Measurements from ENCODE around the gene PAX6. TPM values are rescaled to one million over a fixed set of nuclear protein-coding genes. Genes with fewer than 3 reads are reported as not detected.

The PAX6 gene
- total RNA-seq, 6 donors from 2014 or later: not detected

DNA sequence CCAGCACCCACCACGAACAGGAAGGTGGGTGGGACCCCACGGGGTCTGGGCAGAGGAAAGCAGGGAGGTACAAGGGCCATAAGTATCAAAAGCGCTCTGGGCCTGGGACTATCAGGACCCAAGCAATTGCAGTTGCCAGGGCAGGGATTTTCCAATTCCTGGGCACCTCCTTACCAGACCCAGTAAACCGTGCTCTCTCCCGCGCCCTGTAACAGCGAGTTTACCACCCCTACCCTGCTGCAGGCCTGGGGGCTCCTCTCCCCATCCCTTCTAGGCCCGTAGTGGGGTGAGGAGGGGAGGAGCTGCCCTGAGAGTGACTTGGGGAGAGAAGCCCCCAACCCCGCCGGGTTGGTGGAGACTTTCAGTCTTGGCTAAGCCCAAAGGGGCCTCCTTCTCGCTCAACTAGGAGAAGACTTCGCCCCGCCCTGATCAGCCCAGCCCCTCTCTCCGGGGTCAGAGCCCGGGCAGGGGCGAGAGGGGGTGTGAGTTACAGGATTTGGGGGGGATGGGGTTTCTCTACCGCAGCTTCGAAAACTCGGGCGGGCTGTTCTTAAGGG lies 5.4 kb downstream of the PAX6 start:
- Histone ChIP-seq H3K4me3 (no peak overlapping the region), H3K27me3 (peaks cover 0 to 99% (median 65%) of the 10 kb centered on the region in 4 donors), H3K36me3 (no peaks in the 10 kb centered on the region), H3K4me1 (peaks cover 20 to 37% (median 31%) of the 10 kb centered on the region in 4 donors), H3K27ac (no peak overlapping the region), H3K9me3 (peaks cover 0 to 5% (median 0%) of the 10 kb centered on the region in 4 donors)
- TF ChIP-seq, protein P1, sequence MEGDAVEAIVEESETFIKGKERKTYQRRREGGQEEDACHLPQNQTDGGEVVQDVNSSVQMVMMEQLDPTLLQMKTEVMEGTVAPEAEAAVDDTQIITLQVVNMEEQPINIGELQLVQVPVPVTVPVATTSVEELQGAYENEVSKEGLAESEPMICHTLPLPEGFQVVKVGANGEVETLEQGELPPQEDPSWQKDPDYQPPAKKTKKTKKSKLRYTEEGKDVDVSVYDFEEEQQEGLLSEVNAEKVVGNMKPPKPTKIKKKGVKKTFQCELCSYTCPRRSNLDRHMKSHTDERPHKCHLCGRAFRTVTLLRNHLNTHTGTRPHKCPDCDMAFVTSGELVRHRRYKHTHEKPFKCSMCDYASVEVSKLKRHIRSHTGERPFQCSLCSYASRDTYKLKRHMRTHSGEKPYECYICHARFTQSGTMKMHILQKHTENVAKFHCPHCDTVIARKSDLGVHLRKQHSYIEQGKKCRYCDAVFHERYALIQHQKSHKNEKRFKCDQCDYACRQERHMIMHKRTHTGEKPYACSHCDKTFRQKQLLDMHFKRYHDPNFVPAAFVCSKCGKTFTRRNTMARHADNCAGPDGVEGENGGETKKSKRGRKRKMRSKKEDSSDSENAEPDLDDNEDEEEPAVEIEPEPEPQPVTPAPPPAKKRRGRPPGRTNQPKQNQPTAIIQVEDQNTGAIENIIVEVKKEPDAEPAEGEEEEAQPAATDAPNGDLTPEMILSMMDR (IDR thresholded peaks at IDR 0.05): no peak
- TF ChIP-seq POLR2AphosphoS5 (IDR thresholded peaks at IDR 0.05) (no peak), EP300 (IDR thresholded peaks at IDR 0.05) (no peak), POLR2A (IDR thresholded peaks at IDR 0.05) (no peak)
- WGBS, 2 donors: 3 to 20% methylated on average over 1 to 20 of the region's 20 CpGs
- ATAC-seq (ENCODE audit: low FRiP score in 2 of 2): no peak
- no peak for DNase-seq

DNA sequence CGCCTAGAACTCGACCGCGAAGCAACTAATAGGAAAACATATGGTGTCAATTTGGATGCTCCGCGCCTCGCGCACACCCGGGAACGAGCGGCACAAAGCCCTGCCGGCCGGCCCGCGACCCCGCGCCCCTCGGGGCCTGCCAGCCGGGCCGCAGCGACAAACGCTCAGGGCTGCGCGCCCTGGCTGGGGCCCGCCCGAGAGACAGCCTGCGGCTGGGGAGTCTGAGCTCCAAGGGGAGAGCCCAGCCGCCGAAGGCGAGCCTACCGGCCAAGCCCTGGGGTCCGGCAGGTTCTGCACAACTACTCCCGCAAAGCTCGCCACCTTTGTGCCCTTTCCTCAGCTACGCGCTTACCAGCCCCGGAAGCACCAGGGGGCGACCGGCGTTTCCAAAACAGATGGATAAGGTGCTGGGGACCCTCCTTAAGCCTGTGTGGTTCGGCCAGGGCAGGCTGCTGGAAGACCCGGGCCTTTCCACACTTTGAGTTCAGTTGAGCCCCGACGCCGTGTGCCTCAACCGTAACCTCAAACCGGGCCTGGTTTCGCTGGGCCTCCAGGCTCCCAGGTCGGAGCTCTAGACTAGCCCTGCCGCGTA lies 6.0 kb downstream of the PAX6 start:
- TF ChIP-seq, protein P1 (IDR thresholded peaks at IDR 0.05): no peak
- TF ChIP-seq POLR2AphosphoS5 (IDR thresholded peaks at IDR 0.05): no peak
- TF ChIP-seq EP300 (IDR thresholded peaks at IDR 0.05): no peak
- TF ChIP-seq POLR2A (IDR thresholded peaks at IDR 0.05): no peak
- H3K27ac ChIP-seq: no peak overlapping the region
- no peaks in the 10 kb centered on the region for H3K36me3 ChIP-seq
- H3K27me3 ChIP-seq: peaks cover 0 to 99% (median 63%) of the 10 kb centered on the region in 4 donors
- no peak overlapping the region for H3K4me3 ChIP-seq
- peaks cover 0 to 5% (median 0%) of the 10 kb centered on the region in 4 donors for H3K9me3 ChIP-seq
- H3K4me1 ChIP-seq: peaks cover 14 to 31% (median 26%) of the 10 kb centered on the region in 4 donors
- WGBS, 2 donors: 6 to 8% methylated on average over 19 to 21 of the region's 51 CpGs
- DNase-seq (peak in 1 of 2 donors; percentile 73), ATAC-seq (ENCODE audit: low FRiP score in 2 of 2) (no peak)

DNA sequence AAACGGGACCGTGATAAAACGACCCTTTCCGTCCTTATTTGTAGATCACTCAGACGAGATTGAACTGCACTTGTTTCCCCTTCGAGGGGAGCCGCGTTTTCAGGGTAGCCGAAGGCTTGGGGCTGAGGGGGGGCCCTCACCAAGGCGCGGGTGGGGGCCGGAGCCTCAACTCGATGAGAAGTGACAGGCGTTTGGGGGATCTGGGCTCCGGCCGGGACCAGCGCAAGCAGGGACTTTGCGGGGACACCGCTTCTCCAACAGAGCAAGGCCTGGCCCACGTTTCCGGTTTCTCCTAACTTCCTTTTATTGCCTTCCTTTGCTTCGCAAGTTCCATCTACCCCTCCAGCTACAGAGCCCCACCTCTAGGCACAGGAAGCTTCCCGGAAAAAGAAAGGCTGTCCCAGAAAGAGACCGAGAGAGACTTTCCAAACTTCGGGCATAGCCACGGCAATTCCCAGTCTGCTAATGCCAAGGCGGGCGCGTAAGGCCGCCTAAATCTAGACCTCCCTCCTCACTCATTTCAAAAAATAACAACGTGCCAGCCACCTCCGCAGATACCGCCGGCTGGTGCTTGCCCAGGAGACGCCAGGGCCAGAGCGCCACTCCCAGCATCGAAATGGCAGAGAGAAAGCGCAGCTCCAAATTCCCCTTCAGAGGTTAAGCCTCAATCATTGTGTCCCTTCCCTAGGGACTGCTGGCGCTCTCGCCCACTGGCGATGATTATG lies 6.6 kb downstream of the PAX6 start:
- peaks cover 0 to 99% (median 64%) of the 10 kb centered on the region in 4 donors for H3K27me3 ChIP-seq
- no peak overlapping the region for H3K4me3 ChIP-seq
- DNase-seq: peak in 1 of 2 donors; percentile 53
- H3K9me3 ChIP-seq: peaks cover 0 to 5% (median 0%) of the 10 kb centered on the region in 4 donors
- peaks cover 8 to 28% (median 20%) of the 10 kb centered on the region in 4 donors for H3K4me1 ChIP-seq
- TF ChIP-seq EP300 (IDR thresholded peaks at IDR 0.05): no peak
- TF ChIP-seq POLR2A (IDR thresholded peaks at IDR 0.05): no peak
- TF ChIP-seq, protein P1 (IDR thresholded peaks at IDR 0.05): no peak
- TF ChIP-seq POLR2AphosphoS5 (IDR thresholded peaks at IDR 0.05): no peak
- no peak overlapping the region for H3K27ac ChIP-seq
- ATAC-seq (ENCODE audit: low FRiP score in 2 of 2): no peak
- no peaks in the 10 kb centered on the region for H3K36me3 ChIP-seq
- 7 to 11% methylated on average over 19 to 40 of the region's 41 CpGs for WGBS, 2 donors

DNA sequence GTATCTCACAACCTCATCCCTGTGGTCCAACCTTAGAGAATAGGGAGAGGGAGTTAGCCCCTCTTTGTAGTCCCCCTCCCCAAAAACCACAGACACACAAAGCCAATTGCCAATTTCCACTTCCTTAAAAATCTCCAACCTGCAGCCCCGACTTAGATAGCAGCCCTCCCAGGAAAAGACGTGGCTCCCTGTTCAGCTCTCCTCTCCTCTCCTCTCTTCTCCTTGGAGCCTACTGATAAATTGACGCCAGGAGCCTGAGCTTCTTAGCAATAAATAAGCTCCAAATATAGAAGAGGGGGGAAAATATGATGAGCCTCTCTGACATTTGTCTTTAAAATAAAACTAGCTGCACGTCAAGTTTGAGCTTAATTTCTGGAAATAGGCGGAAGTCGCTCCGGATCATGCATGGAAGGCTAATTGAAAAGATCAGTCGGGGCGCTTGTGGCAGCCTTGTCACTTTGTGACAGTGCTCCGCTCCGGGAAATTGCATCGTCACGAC lies 7.3 kb downstream of the PAX6 start:
- H3K27me3 ChIP-seq: peaks cover 0 to 99% (median 66%) of the 10 kb centered on the region in 4 donors

More for the DNA sequence above, 7.3 kb downstream of the PAX6 start:
- Histone ChIP-seq H3K4me3 (no peak overlapping the region), H3K36me3 (no peaks in the 10 kb centered on the region), H3K27ac (no peak overlapping the region), H3K9me3 (peaks cover 0 to 5% (median 0%) of the 10 kb centered on the region in 4 donors), H3K4me1 (peaks cover 10 to 34% (median 23%) of the 10 kb centered on the region in 4 donors)
- WGBS, 2 donors: 9 to 11% methylated on average over 6 to 13 of the region's 13 CpGs
- DNase-seq: no peak
- TF ChIP-seq POLR2A (IDR thresholded peaks at IDR 0.05) (no peak), POLR2AphosphoS5 (IDR thresholded peaks at IDR 0.05) (no peak), EP300 (IDR thresholded peaks at IDR 0.05) (no peak)
- TF ChIP-seq, protein P1 (IDR thresholded peaks at IDR 0.05): no peak
- ATAC-seq (ENCODE audit: low FRiP score in 2 of 2): no peak
